ENCODE measurements around the gene MRPL44.

The MRPL44 gene

GRCh38 chr2:224009605-224010315 lies 52.5 kb downstream of the MRPL44 start:
- DNase-seq: no peak

DNA sequence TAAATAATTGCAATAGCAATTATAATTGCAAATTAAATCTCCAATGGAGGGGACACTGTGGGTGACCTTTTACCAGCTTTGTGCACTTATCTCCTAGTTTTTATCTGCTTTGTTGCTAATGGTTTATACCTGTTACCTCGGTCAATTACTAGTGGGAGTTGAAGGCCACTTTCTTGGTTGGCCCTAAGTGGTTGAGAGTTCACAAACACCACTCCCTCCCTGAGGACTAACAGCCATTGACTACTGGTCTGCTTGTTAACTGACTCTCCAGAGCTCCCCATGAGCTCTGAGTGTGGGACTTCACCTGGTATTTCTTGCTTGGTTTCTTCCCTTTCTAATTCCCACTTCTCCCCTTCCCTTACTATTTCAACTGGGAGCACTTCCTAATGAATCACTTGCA lies 54.6 kb downstream of the MRPL44 start:
- no peak for DNase-seq

DNA sequence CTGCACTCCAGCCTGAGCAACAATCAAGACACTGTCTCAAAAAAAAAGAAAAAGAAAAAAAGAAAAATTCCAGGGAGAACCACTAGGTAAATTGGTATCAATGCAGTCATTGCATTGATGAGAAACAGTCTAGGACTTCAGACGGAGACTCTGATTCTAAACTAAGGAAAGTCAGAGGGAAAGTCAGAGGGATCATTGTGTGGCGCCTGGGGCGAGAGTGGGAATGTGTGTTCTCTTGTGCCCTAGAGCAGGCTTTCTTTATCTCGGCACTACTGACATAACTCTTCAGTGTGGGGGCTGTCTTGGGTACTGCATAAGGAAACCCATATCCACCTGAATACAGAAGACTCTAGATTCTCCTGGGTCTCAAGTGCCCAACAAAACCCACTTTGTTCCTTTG lies 57.1 kb downstream of the MRPL44 start:
- no peak for DNase-seq

DNA sequence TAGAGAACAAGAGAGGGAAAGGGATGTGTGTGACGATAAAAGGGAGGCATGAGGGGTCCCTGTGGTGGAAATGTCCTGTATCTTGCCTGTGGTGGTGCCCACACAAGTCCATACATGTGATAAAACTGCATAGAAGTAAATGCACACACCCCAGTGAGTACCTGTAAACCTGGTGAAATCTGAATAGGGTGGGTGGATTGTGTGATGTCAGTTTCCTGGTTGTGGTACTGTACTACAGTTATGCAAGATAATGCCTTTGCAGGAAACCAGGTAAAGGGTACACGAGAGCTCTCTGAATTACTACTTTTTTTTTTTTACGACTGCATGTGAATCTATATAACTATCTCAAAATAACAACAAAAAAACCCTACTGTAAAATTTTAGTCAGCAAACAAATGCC lies 59.7 kb downstream of the MRPL44 start:
- no peak for DNase-seq

Data from T1000 (cell line).